Measurements from ENCODE around the gene HOMER2. TPM values are rescaled to one million over a fixed set of nuclear protein-coding genes. Genes with fewer than 3 reads are reported as not detected.

Gene HOMER2
- total RNA-seq, 1 donor from 2014 or later = 9.4 TPM

GRCh38 chr15:82917249-82917648 lies 35.3 kb downstream of the HOMER2 start:
- POLR2A ChIA-PET = no interaction called here
- no peak overlapping the region for H3K27ac Mint-ChIP-seq
- CTCF ChIA-PET = no interaction called here
- H3K4me1 Mint-ChIP-seq = no peaks in the 10 kb centered on the region
- H3K36me3 Mint-ChIP-seq (ENCODE audit: low read depth) = no peaks in the 10 kb centered on the region
- no peak for DNase-seq
- no peak for ATAC-seq (ENCODE audit: low read depth)
- TF ChIP-seq CTCF (IDR thresholded peaks at IDR 0.05) = no peak
- no peaks in the 10 kb centered on the region for H3K9me3 Mint-ChIP-seq
- H3K4me3 Mint-ChIP-seq = no peak overlapping the region
- intact Hi-C loops (cut with micrococcal nuclease) = no loop called here
- H3K27me3 Mint-ChIP-seq = no peaks in the 10 kb centered on the region

DNA sequence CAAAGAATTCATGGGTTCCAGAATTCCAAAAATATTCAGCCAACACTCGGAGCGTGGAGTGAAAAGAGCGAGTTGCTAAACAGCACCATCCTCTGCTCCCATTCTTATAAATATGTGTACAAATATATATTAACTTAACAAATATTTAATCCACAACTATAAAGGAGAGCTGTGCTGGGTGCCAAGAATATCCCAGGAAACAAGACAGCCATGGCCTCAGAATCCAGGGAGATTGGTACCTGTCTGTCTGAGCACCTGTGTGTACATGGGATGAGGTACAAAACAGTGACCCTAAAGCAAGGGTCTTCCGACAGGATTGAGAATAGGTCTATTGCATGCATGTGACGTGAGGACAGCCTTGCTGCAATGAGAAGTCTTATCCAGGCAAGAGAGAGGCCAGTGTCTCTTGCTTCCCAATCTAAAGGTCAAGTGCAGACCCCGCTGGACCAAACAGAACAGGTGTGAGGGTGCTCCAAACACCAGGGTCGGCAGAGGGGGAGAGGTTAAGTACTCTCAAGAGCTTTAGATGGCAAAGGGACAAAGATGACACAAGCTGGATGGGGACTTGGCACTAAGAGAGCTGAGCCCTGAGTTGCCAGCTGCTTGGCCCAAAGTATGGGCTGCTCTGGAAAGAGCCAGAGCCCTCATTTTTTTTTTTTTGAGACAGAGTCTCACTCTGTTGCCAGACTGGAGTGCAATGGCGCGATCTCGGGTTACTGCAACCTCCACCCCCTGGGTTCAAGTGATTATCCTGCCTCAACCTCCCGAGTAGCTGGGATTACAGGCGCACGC lies 36.2 kb downstream of the HOMER2 start:
- intact Hi-C loops (cut with micrococcal nuclease) = no loop called here
- Mint-ChIP-seq H3K9me3 (no peaks in the 10 kb centered on the region), H3K4me3 (no peak overlapping the region), H3K27me3 (no peaks in the 10 kb centered on the region), H3K36me3 (ENCODE audit: low read depth) (no peaks in the 10 kb centered on the region), H3K27ac (no peak overlapping the region), H3K4me1 (no peaks in the 10 kb centered on the region)
- TF ChIP-seq CTCF (IDR thresholded peaks at IDR 0.05) = no peak
- ChIA-PET POLR2A (no interaction called here), CTCF (no interaction called here)
- ATAC-seq (ENCODE audit: low read depth) (no peak), DNase-seq (no peak)

DNA sequence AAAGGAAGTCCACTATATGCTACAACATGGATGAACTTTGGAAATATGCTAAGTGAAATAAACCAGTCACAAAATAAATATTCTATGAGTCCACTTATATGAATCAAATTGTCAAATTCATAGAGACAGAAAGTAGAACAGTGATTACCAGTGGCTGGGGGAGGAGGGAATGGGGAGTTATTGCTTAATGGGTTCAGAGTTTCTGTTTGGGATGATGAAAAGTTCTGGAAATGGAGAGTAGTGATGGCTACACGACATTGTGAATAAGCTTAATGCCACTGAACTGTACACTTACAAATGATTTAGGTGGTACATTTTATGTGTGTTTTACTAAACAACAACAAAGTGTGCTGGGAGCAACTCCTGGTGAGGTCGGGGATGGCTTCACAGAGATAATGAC lies 38.1 kb downstream of the HOMER2 start:
- intact Hi-C loops (cut with micrococcal nuclease) = no loop called here
- CTCF ChIA-PET = no interaction called here
- TF ChIP-seq CTCF (IDR thresholded peaks at IDR 0.05) = no peak

DNA sequence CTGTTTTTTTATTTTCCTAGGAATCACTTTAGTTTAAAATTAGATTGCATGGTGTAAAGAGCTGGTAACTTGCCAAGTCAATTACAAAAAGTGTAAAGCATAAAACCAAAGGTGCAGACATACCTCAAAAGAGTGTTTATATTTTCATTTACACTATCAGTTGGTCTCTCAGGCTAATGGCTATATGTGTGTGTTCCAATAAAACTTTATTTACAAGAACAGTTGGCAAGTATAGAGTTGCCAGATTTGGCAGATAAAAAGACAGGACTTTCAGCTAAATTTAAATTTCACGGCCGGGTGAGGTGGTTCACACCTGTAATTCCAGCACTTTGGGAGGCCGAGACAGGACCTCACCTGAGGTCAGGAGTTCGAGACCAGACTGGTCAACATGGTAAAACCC lies 41.1 kb downstream of the HOMER2 start:
- intact Hi-C loops (cut with micrococcal nuclease) = no loop called here
- ATAC-seq (ENCODE audit: low read depth) (no peak), DNase-seq (no peak)
- no peak for TF ChIP-seq CTCF (IDR thresholded peaks at IDR 0.05)
- H3K4me3 Mint-ChIP-seq = no peak overlapping the region
- H3K9me3 Mint-ChIP-seq = peaks cover 12% of the 10 kb centered on the region
- POLR2A ChIA-PET = no interaction called here
- CTCF ChIA-PET = no interaction called here
- H3K27ac Mint-ChIP-seq = no peak overlapping the region
- peaks cover 4% of the 10 kb centered on the region for H3K27me3 Mint-ChIP-seq
- H3K36me3 Mint-ChIP-seq (ENCODE audit: low read depth) = no peaks in the 10 kb centered on the region
- no peaks in the 10 kb centered on the region for H3K4me1 Mint-ChIP-seq

More for the DNA sequence above, 38.1 kb downstream of the HOMER2 start:
- Mint-ChIP-seq H3K9me3 (no peaks in the 10 kb centered on the region), H3K36me3 (ENCODE audit: low read depth) (no peaks in the 10 kb centered on the region), H3K27me3 (peaks cover 4% of the 10 kb centered on the region), H3K27ac (no peak overlapping the region), H3K4me1 (no peaks in the 10 kb centered on the region), H3K4me3 (no peak overlapping the region)
- POLR2A ChIA-PET = no interaction called here
- ATAC-seq (ENCODE audit: low read depth) (no peak), DNase-seq (no peak)

DNA sequence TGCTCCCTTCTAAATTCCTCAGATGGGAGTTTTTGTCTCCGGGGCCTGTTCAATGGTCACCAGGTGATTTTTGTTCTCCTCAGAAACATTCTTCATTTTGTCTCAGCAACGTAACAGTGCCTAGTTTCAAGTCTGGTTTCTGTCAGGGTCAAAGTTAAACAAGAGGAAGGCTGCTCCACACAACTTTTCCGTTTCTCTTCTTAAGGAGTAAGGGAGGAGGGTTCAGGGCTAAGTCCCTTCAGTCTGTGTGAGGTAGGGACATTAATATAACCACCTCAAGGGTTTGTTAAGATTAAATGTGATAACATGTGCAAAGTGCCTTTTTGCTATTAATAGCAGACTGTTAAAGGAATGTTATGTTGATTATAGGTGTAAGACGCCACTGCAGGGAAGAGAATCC lies 41.8 kb downstream of the HOMER2 start:
- CTCF ChIA-PET = no interaction called here
- H3K36me3 Mint-ChIP-seq (ENCODE audit: low read depth) = no peaks in the 10 kb centered on the region
- H3K4me1 Mint-ChIP-seq = no peaks in the 10 kb centered on the region
- H3K4me3 Mint-ChIP-seq = no peak overlapping the region
- no peak overlapping the region for H3K27ac Mint-ChIP-seq
- H3K27me3 Mint-ChIP-seq = peaks cover 4% of the 10 kb centered on the region
- POLR2A ChIA-PET = no interaction called here
- peaks cover 12% of the 10 kb centered on the region for H3K9me3 Mint-ChIP-seq
- intact Hi-C loops (cut with micrococcal nuclease) = no loop called here
- DNase-seq (no peak), ATAC-seq (ENCODE audit: low read depth) (no peak)
- no peak for TF ChIP-seq CTCF (IDR thresholded peaks at IDR 0.05)

Measured in activated B cell treated with CpG ODN at 0.5 μM for 24 hours (primary cell).